Mammary epithelial cell (primary cell): ENCODE results near the gene CMTM8.

Experiments used
- CTCF ChIP-seq, 2 donors: IDR thresholded peaks in 1 of 2; conservative IDR thresholded peaks in 1 of 2; 2 replicates each; pipeline ENCODE4 v1.5.1; 2011 to 2012; ENCODE audit warnings: inconsistent platforms in 2 of 2, low read length in 2 of 2, mild to moderate bottlenecking in 2 of 2, control low read depth in 1 of 2, low read depth in 1 of 2; ENCODE audit not compliant: insufficient read depth in 1 of 2; ENCODE audit errors: extremely low read depth in 1 of 2
- EZH2 ChIP-seq: IDR thresholded peaks from 2 replicates; pipeline ENCODE4 v1.6.1; 2012; ENCODE audit warnings: low read length, inconsistent platforms, borderline replicate concordance

DNA sequence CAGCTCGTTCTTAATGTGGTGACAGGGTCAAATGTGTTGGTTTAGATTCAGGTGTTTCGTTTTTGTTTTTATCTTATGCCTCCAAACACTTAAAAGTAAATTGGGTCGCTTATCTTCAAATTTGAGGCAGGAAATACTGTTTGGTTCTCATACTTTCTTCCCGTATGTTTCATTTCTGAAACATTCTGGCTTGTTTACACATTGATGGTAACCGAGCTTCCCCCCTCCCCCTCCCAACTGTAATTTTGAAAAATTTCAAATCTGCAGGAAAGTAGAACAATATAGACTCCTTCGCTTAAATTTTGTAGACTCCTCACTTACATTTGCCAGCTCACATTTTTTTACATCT, 64.9 kb downstream of the CMTM8 start:
- TF ChIP-seq CTCF (conservative IDR thresholded peaks at IDR 0.05 in 1 of 2, IDR thresholded peaks at IDR 0.05 in 1 of 2; ENCODE audit: extremely low read depth in 1 of 2, insufficient read depth in 1 of 2, low read depth in 1 of 2, low read length in 2 of 2), result no peak
- no peak for TF ChIP-seq EZH2
